GM23338 (cell line): Measurements from ENCODE around the gene MUTYH. TPM values are rescaled to one million over a fixed set of nuclear protein-coding genes. Genes with fewer than 3 reads are reported as not detected.

ENCODE experiments used
- ATAC-seq: fragments of 200-7000 bp; cut with Tn5 transposase; 3 replicates; pipeline ENCODE4 v1.9.1; 2020
- DNase-seq: peaks from one replicate; pipeline ENCODE4 v3.0.0-alpha.2; 2015; ENCODE audit warnings: low spot score
- H2AFZ ChIP-seq: fragments of 200-600 bp; sonication (generic); 2 replicates; pipeline ENCODE4 v1.8.0; 2016; ENCODE audit warnings: antibody characterized with exemption, mild to moderate bottlenecking, moderate library complexity
- H3F3A ChIP-seq: fragments of 200-600 bp; sonication (generic); replicated peaks from 2 replicates; pipeline ENCODE4 v1.8.0; 2017; ENCODE audit warnings: antibody characterized with exemption, mixed run types, low read depth
- H3K27ac ChIP-seq: fragments of 200-600 bp; sonication (generic); 2 replicates; pipeline ENCODE4 v1.6.1; 2016; ENCODE audit warnings: low read depth
- H3K27me3 ChIP-seq: fragments of 200-600 bp; sonication (generic); 2 replicates; pipeline ENCODE4 v1.8.0; 2016; ENCODE audit warnings: mild to moderate bottlenecking, mixed run types, moderate library complexity; ENCODE audit not compliant: insufficient read depth
- H3K36me3 ChIP-seq: fragments of 200-600 bp; sonication (generic); 2 replicates; pipeline ENCODE4 v1.8.0; 2016; ENCODE audit warnings: mild to moderate bottlenecking; ENCODE audit not compliant: insufficient read depth
- H3K4me1 ChIP-seq: fragments of 200-600 bp; sonication (generic); 2 replicates; pipeline ENCODE4 v1.8.0; 2016; ENCODE audit warnings: mild to moderate bottlenecking, moderate library complexity; ENCODE audit not compliant: insufficient read depth
- H3K4me2 ChIP-seq: fragments of 200-600 bp; sonication (generic); 2 replicates; pipeline ENCODE4 v1.7.1; 2017; ENCODE audit warnings: mixed run types
- H3K4me3 ChIP-seq: fragments of 200-600 bp; sonication (generic); 2 replicates; pipeline ENCODE4 v1.6.1; 2016; ENCODE audit warnings: mixed run types
- H3K79me2 ChIP-seq: fragments of 200-600 bp; sonication (generic); replicated peaks from 2 replicates; pipeline ENCODE4 v1.8.0; 2017; ENCODE audit warnings: mild to moderate bottlenecking; ENCODE audit not compliant: insufficient read depth
- H3K9me2 ChIP-seq: fragments of 200-600 bp; sonication (generic); 2 replicates; pipeline ENCODE4 v1.8.0; 2017; ENCODE audit not compliant: insufficient read depth
- H4K20me1 ChIP-seq: fragments of 200-600 bp; sonication (generic); replicated peaks from 2 replicates; pipeline ENCODE4 v1.8.0; 2017; ENCODE audit warnings: mild to moderate bottlenecking; ENCODE audit not compliant: insufficient read depth
- H3K27ac Mint-ChIP-seq: 2 replicates; pipeline ENCODE4 v1.8.0; 2020; ENCODE audit warnings: inconsistent platforms, mild to moderate bottlenecking, moderate library complexity, mixed read lengths
- H3K27me3 Mint-ChIP-seq: 3 replicates; pipeline ENCODE4 v1.8.0; 2022; ENCODE audit warnings: low read depth, mild to moderate bottlenecking, moderate library complexity, mixed read lengths, inconsistent platforms; ENCODE audit not compliant: insufficient read depth, poor library complexity
- H3K36me3 Mint-ChIP-seq: 3 replicates; pipeline ENCODE4 v1.8.0; 2021; ENCODE audit warnings: low read depth, mild to moderate bottlenecking, inconsistent platforms, moderate library complexity, mixed read lengths
- H3K4me1 Mint-ChIP-seq: 3 replicates; pipeline ENCODE4 v1.8.0; 2020; ENCODE audit warnings: mild to moderate bottlenecking, inconsistent platforms, mixed read lengths
- H3K4me3 Mint-ChIP-seq: 3 replicates; pipeline ENCODE4 v1.8.0; 2021; ENCODE audit warnings: moderate library complexity, mild to moderate bottlenecking, inconsistent platforms, mixed read lengths
- H3K9me3 Mint-ChIP-seq: 3 replicates; pipeline ENCODE4 v1.8.0; 2020; ENCODE audit warnings: moderate library complexity, mild to moderate bottlenecking, inconsistent platforms, mixed read lengths
- CREB1 ChIP-seq: fragments of 250-450 bp; sonication (Bioruptor Pico); IDR thresholded peaks from 2 replicates; pipeline ENCODE4 v1.5.0; 2020; ENCODE audit warnings: low read depth, mild to moderate bottlenecking, moderate library complexity
- CTCF ChIP-seq, 2 experiments: fragments of 200-600 bp in 1 of 2; sonication (generic) in 1 of 2; conservative IDR thresholded peaks; 2 replicates each; pipeline versions ENCODE4 v1.5.1 to v1.6.1; 2016 to 2017; ENCODE audit warnings: antibody characterized with exemption in 2 of 2, low read depth in 2 of 2, mild to moderate bottlenecking in 2 of 2, moderate library complexity in 1 of 2
- ETS1 ChIP-seq: IDR thresholded peaks from 2 replicates; pipeline ENCODE4 v1.6.1; 2016; ENCODE audit warnings: antibody characterized with exemption
- EZH2 ChIP-seq: fragments of 200-600 bp; sonication (generic); IDR thresholded peaks from one replicate; pipeline ENCODE4 v1.8.0; 2017; ENCODE audit warnings: antibody characterized with exemption, mild to moderate bottlenecking, low read depth; ENCODE audit not compliant: unreplicated experiment
- EZH2phosphoT487 ChIP-seq: fragments of 200-600 bp; sonication (generic); IDR thresholded peaks from one replicate; pipeline ENCODE4 v1.8.1; 2018; ENCODE audit warnings: antibody characterized with exemption; ENCODE audit not compliant: unreplicated experiment
- JUNB ChIP-seq: IDR thresholded peaks from one replicate; pipeline ENCODE4 v1.6.1; 2016; ENCODE audit warnings: antibody characterized with exemption; ENCODE audit not compliant: unreplicated experiment
- NANOG ChIP-seq: IDR thresholded peaks from 2 replicates; pipeline ENCODE4 v1.6.1; 2016; ENCODE audit warnings: antibody characterized with exemption, borderline replicate concordance
- POLR2AphosphoS5 ChIP-seq: IDR thresholded peaks from 2 replicates; pipeline ENCODE4 v1.6.1; 2016; ENCODE audit warnings: antibody characterized with exemption, low read depth
- STAT1 ChIP-seq: IDR thresholded peaks from one replicate; pipeline ENCODE4 v1.6.1; 2016; ENCODE audit warnings: antibody characterized with exemption; ENCODE audit not compliant: unreplicated experiment
- ZNF114 ChIP-seq: fragments of 250-450 bp; sonication (Bioruptor Pico); IDR thresholded peaks from 2 replicates; pipeline ENCODE4 v1.5.0; 2020; ENCODE audit warnings: mild to moderate bottlenecking, moderate library complexity
- ZNF331 ChIP-seq: fragments of 250-450 bp; sonication (Bioruptor Pico); IDR thresholded peaks from 2 replicates; pipeline ENCODE4 v1.5.0; 2020; ENCODE audit warnings: low read depth, mild to moderate bottlenecking, moderate library complexity
- ZNF462 ChIP-seq: fragments of 250-450 bp; sonication (Bioruptor Pico); IDR thresholded peaks from 2 replicates; pipeline ENCODE4 v1.5.0; 2020; ENCODE audit warnings: mild to moderate bottlenecking, moderate library complexity
- polyA plus RNA-seq: library from polyadenylated mRNA; unstranded; fragments of >200 nt; fragmentation: Nextera tagmentation; extraction: Ambion mirVana; gene quantifications from 2 replicates; pipeline ENCODE4 v1.2.1, GENCODE V29; 2016
- total RNA-seq: library from RNA; depleted of rRNA; stranded (reverse); fragments of >200 nt; shearing (Covaris generic); gene quantifications from 2 replicates; pipeline ENCODE4 v1.2.3, GENCODE V29; 2014
- TF ChIP-seq, protein P1 (sequence below): IDR thresholded peaks from one replicate; pipeline ENCODE4 v1.6.1; 2018; ENCODE audit warnings: antibody characterized with exemption; ENCODE audit not compliant: unreplicated experiment

Gene MUTYH
- total and polyA plus RNA-seq, 2 experiments from 2014 or later: 47.9 to 67.4 TPM

DNA sequence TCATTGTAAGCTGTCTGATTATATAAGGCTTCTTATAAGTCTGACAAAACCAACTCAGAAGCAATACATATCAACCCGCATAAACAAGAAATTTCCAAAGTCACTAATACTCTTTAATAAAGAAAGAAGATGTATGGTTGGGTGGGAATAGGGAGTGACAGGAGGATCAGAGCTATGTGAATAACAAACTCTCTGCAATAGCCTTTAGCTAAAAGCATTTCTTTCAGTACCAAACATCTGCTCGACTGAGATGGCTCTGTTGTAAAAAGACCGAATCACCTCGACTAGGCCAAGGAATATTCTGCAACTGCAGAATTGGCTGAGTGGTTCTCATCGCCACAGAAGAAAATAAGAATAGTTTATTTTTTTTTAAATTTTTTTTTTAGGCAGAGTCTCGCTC lies 39.3 kb upstream of the MUTYH start:
- no peaks in the 10 kb centered on the region for H3K4me1 Mint-ChIP-seq
- Histone ChIP-seq H3K4me1 (no peaks in the 10 kb centered on the region), H3K9me2 (no peaks in the 10 kb centered on the region), H3K4me2 (no peak overlapping the region), H3K27me3 (no peaks in the 10 kb centered on the region), H4K20me1 (no peaks in the 10 kb centered on the region), H3K4me3 (no peak overlapping the region), H3F3A (no peaks in the 10 kb centered on the region), H3K79me2 (no peaks in the 10 kb centered on the region), H3K27ac (no peak overlapping the region; the same call in 1 of the 2 replicates), H2AFZ (no peak overlapping the region), H3K36me3 (no peaks in the 10 kb centered on the region)
- H3K27me3 Mint-ChIP-seq: no peaks in the 10 kb centered on the region
- H3K36me3 Mint-ChIP-seq: no peaks in the 10 kb centered on the region
- H3K27ac Mint-ChIP-seq: no peak overlapping the region
- no peaks in the 10 kb centered on the region for H3K9me3 Mint-ChIP-seq
- ATAC-seq: no peak
- DNase-seq: no peak
- no peak overlapping the region for H3K4me3 Mint-ChIP-seq
- TF ChIP-seq EZH2phosphoT487 (no peak), JUNB (no peak), ZNF331 (CRISPR knock-in tag) (no peak), ZNF114 (CRISPR knock-in tag) (no peak), ZNF462 (CRISPR knock-in tag) (no peak), CTCF (conservative IDR thresholded peaks at IDR 0.05; ENCODE audit: low read depth in 2 of 2) (no peak), CREB1 (CRISPR knock-in tag) (no peak), EZH2 (no peak), NANOG (no peak), STAT1 (no peak), POLR2AphosphoS5 (no peak), ETS1 (no peak)
- TF ChIP-seq, protein P1, sequence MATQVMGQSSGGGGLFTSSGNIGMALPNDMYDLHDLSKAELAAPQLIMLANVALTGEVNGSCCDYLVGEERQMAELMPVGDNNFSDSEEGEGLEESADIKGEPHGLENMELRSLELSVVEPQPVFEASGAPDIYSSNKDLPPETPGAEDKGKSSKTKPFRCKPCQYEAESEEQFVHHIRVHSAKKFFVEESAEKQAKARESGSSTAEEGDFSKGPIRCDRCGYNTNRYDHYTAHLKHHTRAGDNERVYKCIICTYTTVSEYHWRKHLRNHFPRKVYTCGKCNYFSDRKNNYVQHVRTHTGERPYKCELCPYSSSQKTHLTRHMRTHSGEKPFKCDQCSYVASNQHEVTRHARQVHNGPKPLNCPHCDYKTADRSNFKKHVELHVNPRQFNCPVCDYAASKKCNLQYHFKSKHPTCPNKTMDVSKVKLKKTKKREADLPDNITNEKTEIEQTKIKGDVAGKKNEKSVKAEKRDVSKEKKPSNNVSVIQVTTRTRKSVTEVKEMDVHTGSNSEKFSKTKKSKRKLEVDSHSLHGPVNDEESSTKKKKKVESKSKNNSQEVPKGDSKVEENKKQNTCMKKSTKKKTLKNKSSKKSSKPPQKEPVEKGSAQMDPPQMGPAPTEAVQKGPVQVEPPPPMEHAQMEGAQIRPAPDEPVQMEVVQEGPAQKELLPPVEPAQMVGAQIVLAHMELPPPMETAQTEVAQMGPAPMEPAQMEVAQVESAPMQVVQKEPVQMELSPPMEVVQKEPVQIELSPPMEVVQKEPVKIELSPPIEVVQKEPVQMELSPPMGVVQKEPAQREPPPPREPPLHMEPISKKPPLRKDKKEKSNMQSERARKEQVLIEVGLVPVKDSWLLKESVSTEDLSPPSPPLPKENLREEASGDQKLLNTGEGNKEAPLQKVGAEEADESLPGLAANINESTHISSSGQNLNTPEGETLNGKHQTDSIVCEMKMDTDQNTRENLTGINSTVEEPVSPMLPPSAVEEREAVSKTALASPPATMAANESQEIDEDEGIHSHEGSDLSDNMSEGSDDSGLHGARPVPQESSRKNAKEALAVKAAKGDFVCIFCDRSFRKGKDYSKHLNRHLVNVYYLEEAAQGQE: no peak
